ENCODE measurements around the gene DBP. TPM values are rescaled to one million over a fixed set of nuclear protein-coding genes. Genes with fewer than 3 reads are reported as not detected.

The DBP gene
- total RNA-seq, 1 donor from 2014 or later, result 8.7 TPM

DNA sequence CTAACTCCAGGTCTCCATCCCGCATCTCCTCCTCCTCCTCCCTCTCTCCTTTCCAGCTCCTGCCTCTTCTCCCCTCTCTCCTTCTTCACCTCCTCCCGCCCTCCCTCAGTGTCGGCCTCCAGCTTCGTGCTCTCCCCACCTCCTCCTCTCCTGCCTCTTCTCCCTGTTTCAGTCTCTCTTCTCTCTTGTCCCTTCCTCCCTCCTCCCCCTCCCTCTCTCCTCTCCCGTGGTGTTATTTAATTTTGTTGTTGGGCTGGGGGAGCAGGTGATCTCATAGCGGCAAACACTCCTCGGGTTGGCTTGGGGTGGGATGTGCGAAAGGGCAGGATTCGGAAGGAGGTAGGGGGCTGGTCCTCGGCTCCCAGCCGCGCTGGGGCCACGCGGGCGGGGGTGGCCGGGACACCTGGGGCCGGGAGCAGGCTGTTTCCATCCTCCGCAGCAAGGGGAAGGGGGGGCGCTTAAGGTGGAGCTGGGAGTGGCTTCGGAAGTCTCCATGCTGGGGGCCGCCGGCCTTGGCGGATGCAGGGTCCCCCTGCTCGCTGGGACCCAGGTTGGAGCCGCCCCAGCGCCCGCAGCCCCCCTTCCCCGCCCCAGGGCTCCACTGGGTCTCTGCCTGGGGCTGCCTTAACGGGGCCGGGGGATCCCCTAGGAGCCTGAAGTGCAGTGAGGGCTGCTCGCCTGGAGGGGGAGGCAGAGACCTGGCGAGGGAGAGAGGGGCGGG, 9.0 kb upstream of the DBP start, which contains the start of gene CA11:
Gene CA11 (minus strand): TSS at position 187 of the 721 bp plus-strand sequence. CDS start 555 bp downstream, outside the sequence.
- TF ChIP-seq, protein P1, sequence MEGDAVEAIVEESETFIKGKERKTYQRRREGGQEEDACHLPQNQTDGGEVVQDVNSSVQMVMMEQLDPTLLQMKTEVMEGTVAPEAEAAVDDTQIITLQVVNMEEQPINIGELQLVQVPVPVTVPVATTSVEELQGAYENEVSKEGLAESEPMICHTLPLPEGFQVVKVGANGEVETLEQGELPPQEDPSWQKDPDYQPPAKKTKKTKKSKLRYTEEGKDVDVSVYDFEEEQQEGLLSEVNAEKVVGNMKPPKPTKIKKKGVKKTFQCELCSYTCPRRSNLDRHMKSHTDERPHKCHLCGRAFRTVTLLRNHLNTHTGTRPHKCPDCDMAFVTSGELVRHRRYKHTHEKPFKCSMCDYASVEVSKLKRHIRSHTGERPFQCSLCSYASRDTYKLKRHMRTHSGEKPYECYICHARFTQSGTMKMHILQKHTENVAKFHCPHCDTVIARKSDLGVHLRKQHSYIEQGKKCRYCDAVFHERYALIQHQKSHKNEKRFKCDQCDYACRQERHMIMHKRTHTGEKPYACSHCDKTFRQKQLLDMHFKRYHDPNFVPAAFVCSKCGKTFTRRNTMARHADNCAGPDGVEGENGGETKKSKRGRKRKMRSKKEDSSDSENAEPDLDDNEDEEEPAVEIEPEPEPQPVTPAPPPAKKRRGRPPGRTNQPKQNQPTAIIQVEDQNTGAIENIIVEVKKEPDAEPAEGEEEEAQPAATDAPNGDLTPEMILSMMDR (IDR thresholded peaks at IDR 0.05), result no peak
- ATAC-seq (ENCODE audit: low read depth) (peak; percentile 90), DNase-seq (peak; percentile 91)
- H3K27ac Mint-ChIP-seq, result peak within 1 kb of the TSS; percentile 92
- H3K27me3 Mint-ChIP-seq, result no peaks in the 10 kb centered on the region
- POLR2A ChIA-PET, result interaction anchor here (0.6 to 2.7 kb wide), 16 partner anchors 9 to 325 kb away, joined by 3 to 44 read pairs (median 4); partner anchors contain the start of genes DBP, FTL, HSD17B14 and RPL18
- peaks cover 2% of the 10 kb centered on the region for H3K36me3 Mint-ChIP-seq (ENCODE audit: low read depth)
- H3K4me1 Mint-ChIP-seq, result peaks cover 50% of the 10 kb centered on the region
- H3K9me3 Mint-ChIP-seq, result no peaks in the 10 kb centered on the region
- intact Hi-C loops (cut with micrococcal nuclease), result loop anchor here (1.0 to 2.0 kb wide), 10 partner anchors 8 to 347 kb away; partner anchors contain the start of genes GYS1, RPL18, RUVBL2 and SPHK2
- CTCF ChIA-PET, result interaction anchor here (1.0 to 2.4 kb wide), 12 partner anchors 9 to 468 kb away, joined by 3 to 15 read pairs (median 5); partner anchors contain the start of genes DBP, HSD17B14, LIN7B and RPL18
- peak within 1 kb of the TSS; percentile 93 for H3K4me3 Mint-ChIP-seq

DNA sequence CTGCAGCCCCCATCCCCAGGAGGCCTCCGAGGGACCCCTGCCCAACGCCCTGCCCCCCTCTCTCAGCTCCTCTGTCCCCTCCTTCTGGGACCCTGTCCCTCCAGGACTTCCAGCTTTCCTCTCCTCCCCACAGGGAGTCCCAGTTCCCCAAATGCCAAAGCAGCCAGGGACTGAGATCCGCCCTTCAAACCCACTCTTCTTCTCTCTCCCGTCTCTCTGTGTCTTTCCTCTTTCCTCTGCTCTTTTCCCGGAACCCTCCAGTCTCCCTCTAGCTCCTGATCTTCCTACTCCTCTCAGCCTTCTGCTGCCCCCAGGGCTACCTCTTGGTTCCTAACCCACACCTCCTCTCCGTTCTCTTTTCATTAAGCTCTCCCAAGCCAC, 8.4 kb upstream of the DBP start:
- H3K4me3 Mint-ChIP-seq, result peak overlapping the region; percentile 93
- H3K27ac Mint-ChIP-seq, result peak overlapping the region; percentile 92
- H3K9me3 Mint-ChIP-seq, result no peaks in the 10 kb centered on the region
- ATAC-seq (ENCODE audit: low read depth), result no peak
- TF ChIP-seq, protein P1 (IDR thresholded peaks at IDR 0.05), result no peak
- peaks cover 2% of the 10 kb centered on the region for H3K36me3 Mint-ChIP-seq (ENCODE audit: low read depth)
- peaks cover 51% of the 10 kb centered on the region for H3K4me1 Mint-ChIP-seq
- ChIA-PET CTCF (interaction anchor here (1.0 to 2.4 kb wide), 12 partner anchors 8 to 469 kb away, joined by 3 to 15 read pairs (median 5); partner anchors contain the start of genes DBP, HSD17B14, LIN7B and RPL18), POLR2A (interaction anchor here (0.6 to 2.7 kb wide), 19 partner anchors 9 to 1262 kb away, joined by 3 to 44 read pairs (median 4); partner anchors contain the start of genes DBP, FTL, HSD17B14 and PPP1R15A)
- intact Hi-C loops (cut with micrococcal nuclease), result no loop called here
- no peaks in the 10 kb centered on the region for H3K27me3 Mint-ChIP-seq
- no peak for DNase-seq

DNA sequence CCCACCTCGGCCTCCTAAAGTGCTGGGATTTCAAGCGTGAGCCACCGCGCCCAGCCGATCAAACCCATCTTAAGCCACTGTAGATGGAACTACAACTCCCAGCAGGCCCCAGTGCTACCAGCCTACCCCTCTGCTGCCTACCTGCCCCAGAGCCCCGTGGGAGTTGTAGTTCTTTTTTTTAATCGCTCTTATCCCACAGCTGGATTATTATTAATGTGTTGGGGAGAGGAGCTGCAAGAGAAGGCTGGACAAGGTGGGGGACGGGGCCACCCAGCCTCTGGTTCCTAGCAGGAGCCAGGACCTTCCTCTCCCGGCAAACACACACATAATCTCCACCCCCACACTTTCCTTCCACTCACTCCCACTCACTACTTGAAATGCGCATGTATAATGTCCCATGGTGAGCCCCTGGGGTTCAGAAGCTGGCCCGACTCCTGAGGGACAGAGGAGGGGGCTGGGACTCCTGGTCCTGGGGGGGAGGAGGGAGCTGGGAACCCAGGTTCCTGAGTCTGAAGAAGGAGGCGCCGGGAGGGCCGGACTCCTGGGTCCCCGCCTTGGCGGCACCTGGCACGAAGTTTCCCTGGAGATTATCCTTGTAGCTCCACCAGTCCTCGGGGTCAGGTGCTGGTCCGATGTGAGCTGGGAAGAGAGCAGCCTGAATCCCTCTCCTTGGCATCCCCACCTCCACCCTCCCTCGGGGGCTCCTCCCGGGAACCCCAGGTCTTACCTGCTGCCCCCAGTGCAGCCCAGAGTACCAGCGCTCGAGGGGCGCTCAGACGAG, 7.8 kb upstream of the DBP start:
- Mint-ChIP-seq H3K4me3 (peak overlapping the region; percentile 93), H3K27ac (peak overlapping the region; percentile 92), H3K9me3 (no peaks in the 10 kb centered on the region), H3K36me3 (ENCODE audit: low read depth) (peaks cover 2% of the 10 kb centered on the region), H3K4me1 (peaks cover 52% of the 10 kb centered on the region), H3K27me3 (no peaks in the 10 kb centered on the region)
- intact Hi-C loops (cut with micrococcal nuclease), result no loop called here
- DNase-seq, result peak; percentile 52
- POLR2A ChIA-PET, result interaction anchor here (0.5 to 2.7 kb wide), 19 partner anchors 8 to 1821 kb away, joined by 3 to 44 read pairs (median 5); partner anchors contain the start of genes DBP, FTL, HSD17B14 and PPP1R15A
- CTCF ChIA-PET, result interaction anchor here (1.0 to 2.4 kb wide), 10 partner anchors 11 to 469 kb away, joined by 3 to 15 read pairs (median 6); partner anchors contain the start of genes HSD17B14, LIN7B, RPL18 and SPHK2
- TF ChIP-seq, protein P1 (IDR thresholded peaks at IDR 0.05), result no peak
- ATAC-seq (ENCODE audit: low read depth), result peak; percentile 61

DNA sequence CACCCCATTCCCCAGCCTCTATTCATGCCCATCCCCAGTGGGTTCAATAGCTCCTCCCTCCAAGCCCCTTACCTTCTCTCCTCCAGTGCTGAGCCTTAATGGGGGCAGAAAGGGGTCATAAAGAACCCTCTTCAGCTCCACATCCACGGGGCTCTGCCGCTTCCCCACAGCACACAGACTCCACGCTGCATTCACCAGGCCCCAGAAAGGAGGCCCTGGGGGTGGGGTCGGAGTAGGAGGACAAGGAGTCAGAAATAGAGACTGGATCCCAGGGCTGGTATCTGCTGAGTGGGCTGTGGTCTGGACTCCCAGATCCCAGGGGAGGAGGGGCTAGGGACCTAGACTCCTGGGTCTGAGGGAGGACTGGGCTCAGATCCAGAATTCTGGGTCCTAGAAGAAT, 7.2 kb upstream of the DBP start:
- no peak for DNase-seq
- H3K27me3 Mint-ChIP-seq, result no peaks in the 10 kb centered on the region
- ATAC-seq (ENCODE audit: low read depth), result no peak
- H3K9me3 Mint-ChIP-seq, result no peaks in the 10 kb centered on the region
- peaks cover 2% of the 10 kb centered on the region for H3K36me3 Mint-ChIP-seq (ENCODE audit: low read depth)
- CTCF ChIA-PET, result interaction anchor here (1.6 to 2.4 kb wide), 5 partner anchors 10 to 198 kb away, joined by 3 to 15 read pairs (median 11); no protein-coding TSS in a partner anchor
- POLR2A ChIA-PET, result interaction anchor here (0.5 to 2.7 kb wide), 6 partner anchors 20 to 1820 kb away, joined by 3 to 30 read pairs (median 4); partner anchors contain the start of genes RPL18, RUVBL2 and SPHK2
- intact Hi-C loops (cut with micrococcal nuclease), result no loop called here
- no peak overlapping the region for H3K4me3 Mint-ChIP-seq
- TF ChIP-seq, protein P1 (IDR thresholded peaks at IDR 0.05), result no peak
- H3K27ac Mint-ChIP-seq, result no peak overlapping the region
- peaks cover 52% of the 10 kb centered on the region for H3K4me1 Mint-ChIP-seq
